SK-N-SH treated with all-trans-retinoic acid at 6 μM for 48 hours (cell line): ENCODE data around the gene CEP170.
A peak's percentile ranks its signal among the peaks of the same experiment; 100 is the strongest.

ENCODE experiments used
- ATAC-seq: fragments of 200-7000 bp; cut with Tn5 transposase; 3 replicates; pipeline ENCODE4 v1.9.1; 2020; ENCODE audit warnings: mild to moderate bottlenecking, moderate library complexity
- BACH2 ChIP-seq: fragments of 250-450 bp; sonication (Bioruptor Pico); IDR thresholded peaks from 2 replicates; pipeline ENCODE4 v1.9.0; 2021; ENCODE audit warnings: mild to moderate bottlenecking, borderline replicate concordance
- CSDC2 ChIP-seq: fragments of 250-450 bp; sonication (Bioruptor Pico); IDR thresholded peaks from 2 replicates; pipeline ENCODE4 v1.5.0; 2020; ENCODE audit warnings: mild to moderate bottlenecking, moderate library complexity
- CSRNP3 ChIP-seq: fragments of 250-450 bp; sonication (Bioruptor Pico); IDR thresholded peaks from 2 replicates; pipeline ENCODE4 v1.5.1; 2021; ENCODE audit warnings: mild to moderate bottlenecking, moderate library complexity
- ESRRG ChIP-seq: fragments of 250-450 bp; sonication (Bioruptor Pico); IDR thresholded peaks from 2 replicates; pipeline ENCODE4 v1.6.1; 2021; ENCODE audit warnings: mild to moderate bottlenecking
- GLIS3 ChIP-seq: fragments of 250-450 bp; sonication (Bioruptor Pico); IDR thresholded peaks from 2 replicates; pipeline ENCODE4 v1.5.0; 2020; ENCODE audit warnings: mild to moderate bottlenecking, moderate library complexity
- ISL1 ChIP-seq: fragments of 250-450 bp; sonication (Bioruptor Pico); IDR thresholded peaks from 2 replicates; pipeline ENCODE4 v2.1.2; 2022; ENCODE audit warnings: mild to moderate bottlenecking, moderate library complexity
- OSR1 ChIP-seq: fragments of 250-450 bp; sonication (Bioruptor Pico); IDR thresholded peaks from 2 replicates; pipeline ENCODE4 v1.8.0; 2022; ENCODE audit warnings: moderate library complexity, mild to moderate bottlenecking, inconsistent platforms
- PATZ1 ChIP-seq: fragments of 250-450 bp; sonication (Bioruptor Pico); IDR thresholded peaks from 2 replicates; pipeline ENCODE4 v1.8.0; 2020; ENCODE audit warnings: mild to moderate bottlenecking, moderate library complexity, borderline replicate concordance
- PPARA ChIP-seq: fragments of 250-450 bp; sonication (Bioruptor Pico); IDR thresholded peaks from 2 replicates; pipeline ENCODE4 v1.5.0; 2020; ENCODE audit warnings: mild to moderate bottlenecking, borderline replicate concordance
- RARB ChIP-seq: fragments of 250-450 bp; sonication (Bioruptor Pico); IDR thresholded peaks from 2 replicates; pipeline ENCODE4 v1.8.0; 2021; ENCODE audit warnings: mild to moderate bottlenecking, moderate library complexity
- SNAI2 ChIP-seq: fragments of 250-450 bp; sonication (Bioruptor Pico); IDR thresholded peaks from 2 replicates; pipeline ENCODE4 v1.5.0; 2020; ENCODE audit warnings: mild to moderate bottlenecking, moderate library complexity
- TCF4 ChIP-seq: fragments of 250-450 bp; sonication (Bioruptor Pico); IDR thresholded peaks from 2 replicates; pipeline ENCODE4 v1.8.0; 2021; ENCODE audit warnings: mild to moderate bottlenecking, moderate library complexity, borderline replicate concordance
- TOX ChIP-seq: fragments of 250-450 bp; sonication (Bioruptor Pico); IDR thresholded peaks from 2 replicates; pipeline ENCODE4 v1.8.0; 2021; ENCODE audit warnings: mild to moderate bottlenecking, moderate library complexity, borderline replicate concordance
- ZC3H10 ChIP-seq: fragments of 250-450 bp; sonication (Bioruptor Pico); IDR thresholded peaks from 2 replicates; pipeline ENCODE4 v1.5.1; 2021; ENCODE audit warnings: mild to moderate bottlenecking, moderate library complexity
- ZNF565 ChIP-seq: fragments of 450-650 bp; formaldehyde crosslinking; conservative IDR thresholded peaks from 2 replicates; pipeline ENCODE4 v1.5.0; 2020; ENCODE audit warnings: low read depth, mild to moderate bottlenecking, moderate library complexity
- ZNF8 ChIP-seq: fragments of 450-650 bp; formaldehyde crosslinking; IDR thresholded peaks from 2 replicates; pipeline ENCODE4 v1.5.0; 2020; ENCODE audit warnings: mild to moderate bottlenecking, moderate library complexity
- TF ChIP-seq, protein P1 (sequence below): fragments of 250-450 bp; sonication (Bioruptor Pico); IDR thresholded peaks from 2 replicates; pipeline ENCODE4 v1.5.1; 2020; ENCODE audit warnings: low read depth, mild to moderate bottlenecking, moderate library complexity
- TF ChIP-seq, protein P2 (sequence below): fragments of 250-450 bp; sonication (Bioruptor Pico); IDR thresholded peaks from 2 replicates; pipeline ENCODE4 v1.8.0; 2021; ENCODE audit warnings: low read depth, mild to moderate bottlenecking, moderate library complexity, borderline replicate concordance

Gene CEP170

GRCh38 chr1:243254927-243255790 lies at the start of gene CEP170:
Gene CEP170, minus strand, starts transcription at chr1:243255281. Its CDS starts 30,001 bp downstream, at chr1:243225280.
- ATAC-seq: peak; percentile 78
- TF ChIP-seq TCF4: no peak
- no peak for TF ChIP-seq ZNF8 (CRISPR knock-in tag)
- no peak for TF ChIP-seq ZNF565 (CRISPR knock-in tag)
- no peak for TF ChIP-seq PATZ1 (CRISPR knock-in tag)
- TF ChIP-seq TOX (CRISPR knock-in tag): no peak
- TF ChIP-seq CSDC2: no peak
- TF ChIP-seq SNAI2 (CRISPR knock-in tag): no peak
- no peak for TF ChIP-seq ESRRG
- TF ChIP-seq, protein P1, sequence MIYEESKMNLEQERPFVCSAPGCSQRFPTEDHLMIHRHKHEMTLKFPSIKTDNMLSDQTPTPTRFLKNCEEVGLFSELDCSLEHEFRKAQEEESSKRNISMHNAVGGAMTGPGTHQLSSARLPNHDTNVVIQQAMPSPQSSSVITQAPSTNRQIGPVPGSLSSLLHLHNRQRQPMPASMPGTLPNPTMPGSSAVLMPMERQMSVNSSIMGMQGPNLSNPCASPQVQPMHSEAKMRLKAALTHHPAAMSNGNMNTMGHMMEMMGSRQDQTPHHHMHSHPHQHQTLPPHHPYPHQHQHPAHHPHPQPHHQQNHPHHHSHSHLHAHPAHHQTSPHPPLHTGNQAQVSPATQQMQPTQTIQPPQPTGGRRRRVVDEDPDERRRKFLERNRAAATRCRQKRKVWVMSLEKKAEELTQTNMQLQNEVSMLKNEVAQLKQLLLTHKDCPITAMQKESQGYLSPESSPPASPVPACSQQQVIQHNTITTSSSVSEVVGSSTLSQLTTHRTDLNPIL (CRISPR knock-in tag): no peak
- TF ChIP-seq CSRNP3 (CRISPR knock-in tag): no peak
- TF ChIP-seq ISL1 (CRISPR knock-in tag): no peak

GRCh38 chr1:243301059-243301458 lies 46.0 kb upstream of the CEP170 start:
- ATAC-seq: no peak
- TF ChIP-seq ZC3H10 (CRISPR knock-in tag) (no peak), RARB (CRISPR knock-in tag) (no peak), TOX (CRISPR knock-in tag) (no peak)

DNA sequence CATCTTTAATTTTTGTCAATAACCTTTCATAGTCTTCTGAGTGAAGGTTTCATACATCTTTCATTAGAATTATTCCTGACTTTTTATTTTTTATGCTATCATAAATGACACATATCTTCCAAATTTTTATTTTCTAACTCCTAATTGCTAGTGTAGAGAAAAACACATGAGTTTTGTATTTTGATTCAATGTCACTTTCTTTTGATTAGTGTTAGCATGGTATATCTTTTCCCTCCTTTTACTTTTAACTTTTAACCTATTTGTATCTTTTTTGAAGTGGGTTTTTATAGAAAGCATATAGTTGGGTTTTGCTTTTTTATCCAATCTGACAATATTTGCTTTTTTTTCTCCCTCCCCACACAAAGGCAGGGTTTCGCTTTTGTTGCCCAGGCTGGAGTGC lies 44.0 kb upstream of the CEP170 start:
- no peak for ATAC-seq

DNA sequence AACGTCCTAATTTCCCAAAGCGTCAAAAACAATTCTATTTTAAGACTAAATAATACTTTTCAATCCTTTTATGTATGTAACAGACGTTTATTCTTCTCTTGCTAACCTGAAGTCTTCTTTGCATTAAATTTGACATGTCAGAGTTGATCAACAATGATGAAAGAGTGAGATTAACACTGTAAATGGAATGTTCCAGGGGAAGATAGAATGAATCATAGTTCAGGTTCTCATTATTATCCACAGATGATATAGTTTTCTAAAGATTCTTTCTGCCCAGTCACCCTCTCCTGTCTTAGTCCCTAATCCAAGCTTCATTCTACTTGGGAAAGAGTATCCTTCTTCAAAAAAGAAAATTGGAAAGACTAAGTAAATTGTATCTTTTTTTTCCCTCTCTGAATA lies 39.6 kb upstream of the CEP170 start:
- ATAC-seq: peak; percentile 93
- no peak for TF ChIP-seq PATZ1 (CRISPR knock-in tag)
- no peak for TF ChIP-seq GLIS3
- no peak for TF ChIP-seq TCF4
- TF ChIP-seq RARB (CRISPR knock-in tag): no peak
- TF ChIP-seq ISL1 (CRISPR knock-in tag): no peak

More for the DNA sequence above, 44.0 kb upstream of the CEP170 start:
- TF ChIP-seq TCF4: no peak
- no peak for TF ChIP-seq PPARA (CRISPR knock-in tag)
- TF ChIP-seq, protein P1 (CRISPR knock-in tag): no peak

DNA sequence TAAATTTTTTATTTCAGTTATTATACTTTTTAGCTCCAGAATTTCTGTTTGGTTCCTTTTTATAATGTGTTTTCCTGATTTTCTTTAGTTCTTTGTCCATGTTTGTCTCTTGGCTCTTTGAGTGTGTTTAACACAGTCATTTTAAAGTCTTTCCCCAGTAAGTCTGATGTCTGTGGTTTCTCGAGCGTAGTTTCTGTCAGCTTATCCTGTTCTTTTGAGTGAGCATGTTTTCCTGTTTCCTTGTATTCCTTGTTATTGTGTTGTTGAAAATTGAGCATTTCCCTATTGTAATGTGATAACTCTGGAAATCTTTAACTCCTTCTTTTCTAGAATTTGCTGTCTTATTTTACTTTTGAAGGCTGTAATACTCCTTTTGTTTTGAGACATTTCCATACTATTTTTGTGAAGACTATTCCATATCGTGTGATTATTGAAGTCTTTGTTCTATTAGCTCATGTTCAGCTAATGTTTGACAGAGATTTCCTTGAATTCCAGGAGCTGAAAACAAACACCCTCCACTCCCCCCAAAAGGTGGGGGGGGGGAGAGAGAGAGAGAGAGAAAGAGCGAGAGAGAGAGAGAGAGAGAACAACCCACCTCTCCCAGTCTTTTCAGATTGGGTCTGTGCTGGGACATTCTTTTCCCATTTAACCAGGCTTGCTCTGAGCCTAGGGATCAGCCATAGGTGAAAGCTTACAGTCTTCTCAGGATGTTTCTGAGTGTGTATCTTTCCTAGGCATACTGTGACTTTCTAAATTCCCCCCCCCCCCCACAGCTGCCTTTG lies 39.1 kb upstream of the CEP170 start:
- peak; percentile 71 for ATAC-seq

More for the DNA sequence above, 39.1 kb upstream of the CEP170 start:
- TF ChIP-seq OSR1 (CRISPR knock-in tag) (no peak), ESRRG (no peak), TOX (CRISPR knock-in tag) (no peak), BACH2 (CRISPR knock-in tag) (no peak), ZC3H10 (CRISPR knock-in tag) (no peak)
- TF ChIP-seq, protein P2, sequence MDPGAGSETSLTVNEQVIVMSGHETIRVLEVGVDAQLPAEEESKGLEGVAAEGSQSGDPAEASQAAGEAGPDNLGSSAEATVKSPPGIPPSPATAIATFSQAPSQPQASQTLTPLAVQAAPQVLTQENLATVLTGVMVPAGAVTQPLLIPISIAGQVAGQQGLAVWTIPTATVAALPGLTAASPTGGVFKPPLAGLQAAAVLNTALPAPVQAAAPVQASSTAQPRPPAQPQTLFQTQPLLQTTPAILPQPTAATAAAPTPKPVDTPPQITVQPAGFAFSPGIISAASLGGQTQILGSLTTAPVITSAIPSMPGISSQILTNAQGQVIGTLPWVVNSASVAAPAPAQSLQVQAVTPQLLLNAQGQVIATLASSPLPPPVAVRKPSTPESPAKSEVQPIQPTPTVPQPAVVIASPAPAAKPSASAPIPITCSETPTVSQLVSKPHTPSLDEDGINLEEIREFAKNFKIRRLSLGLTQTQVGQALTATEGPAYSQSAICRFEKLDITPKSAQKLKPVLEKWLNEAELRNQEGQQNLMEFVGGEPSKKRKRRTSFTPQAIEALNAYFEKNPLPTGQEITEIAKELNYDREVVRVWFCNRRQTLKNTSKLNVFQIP (CRISPR knock-in tag): no peak
- TF ChIP-seq, all 23 proteins: peak for 0
